Measurements from ENCODE around the gene REELD1. TPM values are rescaled to one million over a fixed set of nuclear protein-coding genes. Genes with fewer than 3 reads are reported as not detected.

Gene REELD1
- total RNA-seq, 1 donor from 2014 or later: not detected

- no peaks in the 10 kb centered on the region for H3K9me3 Mint-ChIP-seq (ENCODE audit: unreplicated experiment)
- no peak for DNase-seq (ENCODE audit: low read depth)
- H3K4me3 Mint-ChIP-seq (ENCODE audit: unreplicated experiment): no peak overlapping the region
- Histone ChIP-seq H3K36me3 (ENCODE audit: insufficient read depth, low read length) (no peaks in the 10 kb centered on the region), H3K9ac (ENCODE audit: low read length) (no peak overlapping the region), H3K27ac (ENCODE audit: low read depth, low read length) (no peak overlapping the region), H3K4me1 (ENCODE audit: insufficient read depth, low read length) (no peaks in the 10 kb centered on the region), H3K9me3 (ENCODE audit: insufficient read depth, low read depth, low read length) (no peaks in the 10 kb centered on the region), H3K79me2 (ENCODE audit: insufficient read depth, low read length) (no peaks in the 10 kb centered on the region), H3K4me3 (ENCODE audit: insufficient read depth, low read depth, low read length) (no peak overlapping the region), H4K20me1 (ENCODE audit: insufficient read depth, low read length) (no peaks in the 10 kb centered on the region), H2AFZ (ENCODE audit: low read depth, low read length) (no peak overlapping the region), H3K27me3 (ENCODE audit: insufficient read depth, low read length) (no peaks in the 10 kb centered on the region), H3K4me2 (ENCODE audit: low read length) (no peak overlapping the region)
- no peaks in the 10 kb centered on the region for H3K4me1 Mint-ChIP-seq (ENCODE audit: low read depth, unreplicated experiment)
- H3K27ac Mint-ChIP-seq (ENCODE audit: unreplicated experiment): no peak overlapping the region
- H3K36me3 Mint-ChIP-seq (ENCODE audit: low read depth, unreplicated experiment): peaks cover 4% of the 10 kb centered on the region
- FAIRE-seq: no peak
- no peaks in the 10 kb centered on the region for H3K27me3 Mint-ChIP-seq (ENCODE audit: low read depth, unreplicated experiment)
- TF ChIP-seq CTCF (IDR thresholded peaks at IDR 0.05; ENCODE audit: insufficient read depth, low read depth, low read length) (no peak), EZH2 (IDR thresholded peaks at IDR 0.05; ENCODE audit: insufficient read depth, low read length) (no peak)
Observed at GRCh38 chr4:146263793-146264192, 49.5 kb downstream of the REELD1 start.

- Histone ChIP-seq H2AFZ (ENCODE audit: low read depth, low read length) (no peak overlapping the region), H3K79me2 (ENCODE audit: insufficient read depth, low read length) (no peaks in the 10 kb centered on the region), H3K9me3 (ENCODE audit: insufficient read depth, low read depth, low read length) (no peaks in the 10 kb centered on the region), H3K4me3 (ENCODE audit: insufficient read depth, low read depth, low read length) (no peak overlapping the region), H3K36me3 (ENCODE audit: insufficient read depth, low read length) (no peaks in the 10 kb centered on the region), H3K9ac (ENCODE audit: low read length) (no peak overlapping the region), H3K4me2 (ENCODE audit: low read length) (no peak overlapping the region), H3K27ac (ENCODE audit: low read depth, low read length) (no peak overlapping the region), H3K27me3 (ENCODE audit: insufficient read depth, low read length) (no peaks in the 10 kb centered on the region), H3K4me1 (ENCODE audit: insufficient read depth, low read length) (no peaks in the 10 kb centered on the region), H4K20me1 (ENCODE audit: insufficient read depth, low read length) (no peaks in the 10 kb centered on the region)
- Mint-ChIP-seq H3K4me1 (ENCODE audit: low read depth, unreplicated experiment) (no peaks in the 10 kb centered on the region), H3K4me3 (ENCODE audit: unreplicated experiment) (no peak overlapping the region), H3K27ac (ENCODE audit: unreplicated experiment) (no peak overlapping the region), H3K36me3 (ENCODE audit: low read depth, unreplicated experiment) (peaks cover 2% of the 10 kb centered on the region), H3K9me3 (ENCODE audit: unreplicated experiment) (no peaks in the 10 kb centered on the region), H3K27me3 (ENCODE audit: low read depth, unreplicated experiment) (no peaks in the 10 kb centered on the region)
- no peak for FAIRE-seq
- TF ChIP-seq CTCF (IDR thresholded peaks at IDR 0.05; ENCODE audit: insufficient read depth, low read depth, low read length) (no peak), EZH2 (IDR thresholded peaks at IDR 0.05; ENCODE audit: insufficient read depth, low read length) (no peak)
- no peak for DNase-seq (ENCODE audit: low read depth)
Observed at GRCh38 chr4:146265950-146266490, 51.7 kb downstream of the REELD1 start.

GRCh38 chr4:146267826-146268225, 53.5 kb downstream of the REELD1 start:
- H2AFZ ChIP-seq (ENCODE audit: low read depth, low read length): no peak overlapping the region
- Mint-ChIP-seq H3K27me3 (ENCODE audit: low read depth, unreplicated experiment) (no peaks in the 10 kb centered on the region), H3K27ac (ENCODE audit: unreplicated experiment) (no peak overlapping the region), H3K9me3 (ENCODE audit: unreplicated experiment) (no peaks in the 10 kb centered on the region), H3K36me3 (ENCODE audit: low read depth, unreplicated experiment) (peaks cover 2% of the 10 kb centered on the region), H3K4me3 (ENCODE audit: unreplicated experiment) (no peak overlapping the region), H3K4me1 (ENCODE audit: low read depth, unreplicated experiment) (no peaks in the 10 kb centered on the region)
- FAIRE-seq (no peak), DNase-seq (ENCODE audit: low read depth) (no peak)
- no peaks in the 10 kb centered on the region for H3K9me3 ChIP-seq (ENCODE audit: insufficient read depth, low read depth, low read length)
- no peak overlapping the region for H3K27ac ChIP-seq (ENCODE audit: low read depth, low read length)
- H3K79me2 ChIP-seq (ENCODE audit: insufficient read depth, low read length): no peaks in the 10 kb centered on the region
- H3K9ac ChIP-seq (ENCODE audit: low read length): no peak overlapping the region
- no peaks in the 10 kb centered on the region for H3K27me3 ChIP-seq (ENCODE audit: insufficient read depth, low read length)
- TF ChIP-seq EZH2 (IDR thresholded peaks at IDR 0.05; ENCODE audit: insufficient read depth, low read length): no peak
- no peak for TF ChIP-seq CTCF (IDR thresholded peaks at IDR 0.05; ENCODE audit: insufficient read depth, low read depth, low read length)
- H3K36me3 ChIP-seq (ENCODE audit: insufficient read depth, low read length): no peaks in the 10 kb centered on the region
- H3K4me3 ChIP-seq (ENCODE audit: insufficient read depth, low read depth, low read length): no peak overlapping the region
- H4K20me1 ChIP-seq (ENCODE audit: insufficient read depth, low read length): no peaks in the 10 kb centered on the region
- H3K4me1 ChIP-seq (ENCODE audit: insufficient read depth, low read length): no peaks in the 10 kb centered on the region
- no peak overlapping the region for H3K4me2 ChIP-seq (ENCODE audit: low read length)

Data from astrocyte (in vitro differentiated cells and primary cell).